KG1 (cell line): ENCODE data around the gene ANO2.

ENCODE experiments used
- DNase-seq: peaks from one replicate; lab custom pipeline; 2025; lab: John Stamatoyannopoulos, UW

ANO2 gene

GRCh38 chr12:5577741-5578140 lies 367.3 kb downstream of the ANO2 start:
- DNase-seq = no peak

DNA sequence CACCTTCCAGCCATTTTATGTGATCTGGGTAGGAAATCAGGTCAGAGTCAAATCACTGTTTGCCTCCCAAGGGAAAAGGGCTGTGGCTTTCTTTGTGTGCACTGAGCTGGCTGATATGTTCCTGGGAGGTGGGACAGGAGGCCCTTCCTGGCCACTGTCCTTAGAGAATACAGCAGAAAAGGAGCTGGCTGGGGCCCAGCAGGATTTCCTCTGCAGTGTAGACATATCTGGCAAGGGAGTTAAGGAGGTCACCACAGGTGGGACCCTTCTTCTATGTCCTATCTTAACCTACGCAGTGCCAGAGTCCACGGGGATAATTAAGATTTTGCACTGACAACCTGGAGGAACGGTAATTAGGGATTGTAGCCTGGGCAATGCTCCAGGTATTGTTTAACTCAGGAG lies 367.8 kb downstream of the ANO2 start:
- no peak for DNase-seq

DNA sequence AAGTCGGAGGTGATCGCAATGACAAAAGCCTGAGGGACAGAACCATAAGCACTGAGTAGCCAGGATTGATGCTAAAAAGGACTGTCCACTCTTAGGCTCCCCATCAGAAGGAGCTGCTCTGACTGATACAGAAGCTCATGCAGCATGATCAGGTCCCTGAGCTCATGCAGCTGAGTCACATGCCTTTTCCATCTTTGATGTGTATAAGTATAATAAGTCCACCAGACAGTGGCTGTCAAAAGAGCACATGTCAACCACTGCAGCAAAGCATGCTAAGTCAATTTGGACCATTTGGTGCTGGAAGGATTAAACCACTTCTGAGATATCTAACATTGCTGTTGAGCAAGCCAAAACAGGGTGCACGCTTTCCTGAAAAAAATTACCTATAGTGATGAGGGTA lies 369.1 kb downstream of the ANO2 start:
- DNase-seq = no peak

GRCh38 chr12:5575232-5575631 lies 369.8 kb downstream of the ANO2 start:
- no peak for DNase-seq

GRCh38 chr12:5573390-5573789 lies 371.7 kb downstream of the ANO2 start:
- DNase-seq = no peak

- DNase-seq = no peak
These were observed 373.9 kb downstream of the ANO2 start for GRCh38 chr12:5571115-5571514.

GRCh38 chr12:5570416-5570815 lies 374.6 kb downstream of the ANO2 start:
- DNase-seq = no peak

- DNase-seq = no peak
These were observed 376.6 kb downstream of the ANO2 start for GRCh38 chr12:5568325-5568981.

- no peak for DNase-seq
These were observed 377.9 kb downstream of the ANO2 start for GRCh38 chr12:5567016-5567725.

GRCh38 chr12:5565933-5566599 lies 379.0 kb downstream of the ANO2 start:
- DNase-seq = no peak

GRCh38 chr12:5562581-5562980 lies 382.5 kb downstream of the ANO2 start:
- no peak for DNase-seq

GRCh38 chr12:5561846-5562245 lies 383.2 kb downstream of the ANO2 start:
- DNase-seq = no peak

- no peak for DNase-seq
These were observed 384.0 kb downstream of the ANO2 start for GRCh38 chr12:5561057-5561456.

DNA sequence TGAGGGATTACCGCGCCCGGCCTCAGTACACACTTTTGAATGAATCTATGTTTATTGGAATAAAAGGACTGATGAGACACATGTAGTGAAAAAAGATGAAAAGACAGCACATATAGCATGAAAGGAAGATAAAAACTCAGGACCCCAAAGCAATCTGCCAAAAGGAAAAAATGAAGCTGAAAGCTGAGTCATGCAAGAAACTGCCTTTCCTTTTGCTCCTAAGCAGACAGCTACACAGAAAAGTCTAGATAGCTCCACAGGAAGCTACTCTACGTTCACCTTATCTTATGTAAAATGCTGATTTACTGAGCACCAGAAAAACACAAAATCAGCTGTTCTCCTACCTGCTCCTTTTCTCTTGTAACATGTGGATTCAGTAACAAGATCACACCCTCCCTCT lies 384.8 kb downstream of the ANO2 start:
- DNase-seq = no peak

DNA sequence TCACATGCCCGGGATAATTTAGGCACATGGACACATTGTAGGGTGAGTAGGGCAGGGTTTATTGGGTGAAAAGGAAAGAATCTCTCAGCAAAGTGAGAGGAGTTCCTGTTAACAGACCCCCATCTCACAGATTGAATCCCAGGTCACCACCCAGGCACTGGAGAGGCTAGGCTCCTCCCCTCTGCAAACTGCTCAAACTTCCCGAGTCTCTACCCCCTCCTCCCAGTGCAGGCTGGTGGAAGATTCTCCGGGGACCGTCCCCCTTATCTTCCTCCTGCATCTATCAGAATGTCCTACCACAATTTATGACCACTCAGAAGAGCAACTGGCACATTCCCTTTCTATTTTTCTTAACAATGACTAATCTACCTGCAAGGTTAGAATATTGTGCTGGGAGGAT lies 387.2 kb downstream of the ANO2 start:
- no peak for DNase-seq

DNA sequence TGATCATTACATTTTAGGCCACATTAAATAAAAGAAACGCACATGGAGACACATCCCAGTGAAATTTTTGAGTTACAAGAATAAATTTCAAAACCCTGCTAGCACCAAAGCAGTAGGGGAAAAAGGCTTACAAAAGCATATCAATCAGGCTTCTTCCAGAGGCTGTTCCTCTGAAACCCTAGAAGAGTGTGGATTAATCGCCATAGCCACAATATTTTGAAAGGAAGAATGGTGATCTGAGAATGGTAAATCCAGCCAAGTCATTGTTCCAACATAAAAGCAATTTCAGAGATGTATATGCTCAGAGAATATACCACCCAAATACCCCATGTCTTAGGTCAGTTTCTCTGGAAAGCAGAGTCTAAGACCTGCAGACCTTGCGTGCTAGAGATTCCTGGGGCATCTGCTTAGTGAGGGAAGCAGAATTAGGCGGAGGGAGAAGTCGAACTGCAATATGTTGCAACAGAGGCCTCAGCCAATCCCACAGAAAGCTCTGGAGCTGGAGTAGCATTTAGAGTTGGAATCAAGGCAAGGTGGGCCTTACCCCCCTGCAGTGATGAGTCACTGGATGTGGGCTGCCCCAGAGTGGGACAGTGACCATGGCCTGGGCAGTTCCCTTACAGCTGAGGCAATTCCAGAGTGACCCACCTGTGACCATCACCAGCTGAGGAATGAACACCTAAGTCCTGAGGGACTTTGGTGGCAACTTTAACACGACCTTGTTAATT lies 387.9 kb downstream of the ANO2 start:
- DNase-seq = no peak

DNA sequence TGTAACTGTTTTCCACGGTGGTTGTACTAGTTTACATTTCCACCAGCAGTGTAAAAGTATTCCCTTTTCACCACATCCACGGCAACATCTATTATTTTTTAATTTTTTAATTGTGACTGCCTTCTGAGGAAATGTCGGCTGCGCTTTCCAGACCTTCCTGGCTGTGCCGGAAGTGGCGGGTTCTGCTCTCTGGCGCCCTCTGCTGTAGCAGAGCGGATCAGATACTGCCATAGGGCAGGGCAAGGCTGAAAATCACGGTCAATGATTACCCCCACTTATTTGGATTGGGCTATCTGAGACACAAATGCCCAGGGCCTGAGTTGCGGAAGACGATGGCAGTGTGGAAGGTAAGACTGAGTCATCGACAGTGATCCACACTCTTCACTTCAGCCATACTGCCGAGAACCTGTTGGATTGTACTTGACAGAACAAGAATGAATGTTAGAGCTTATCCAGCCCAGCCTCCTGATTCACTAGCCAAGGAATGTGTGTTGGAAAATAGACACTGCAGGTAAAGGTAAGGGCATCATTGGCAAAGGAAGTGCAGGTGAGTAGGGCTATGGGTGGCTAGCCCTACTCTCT lies 388.9 kb downstream of the ANO2 start:
- no peak for DNase-seq

- no peak for DNase-seq
These were observed 390.3 kb downstream of the ANO2 start for GRCh38 chr12:5554711-5555110.

DNA sequence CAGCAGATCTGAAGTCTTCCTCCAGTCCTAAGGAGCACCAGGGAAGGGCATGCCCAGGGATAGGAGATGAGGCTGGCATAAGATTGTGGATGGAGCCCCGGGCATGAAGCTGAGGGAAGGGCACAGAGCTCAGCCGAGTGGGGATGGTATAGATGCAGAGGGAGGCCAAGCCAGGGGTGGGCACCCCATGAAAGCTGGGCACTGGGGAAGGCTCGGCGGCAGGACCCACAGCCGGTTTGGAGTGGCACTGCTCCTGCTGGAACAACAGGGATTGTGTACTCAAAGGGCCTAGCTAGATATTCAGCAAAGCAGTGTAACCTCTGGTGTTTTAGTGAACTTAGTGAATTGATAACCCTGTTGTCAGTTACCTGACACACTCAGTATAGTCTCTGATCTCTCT lies 396.0 kb downstream of the ANO2 start:
- no peak for DNase-seq

GRCh38 chr12:5548152-5548943 lies 396.7 kb downstream of the ANO2 start:
- no peak for DNase-seq

GRCh38 chr12:5546616-5547015 lies 398.4 kb downstream of the ANO2 start:
- no peak for DNase-seq

GRCh38 chr12:5537771-5538170 lies 407.3 kb downstream of the ANO2 start:
- no peak for DNase-seq
